HL-60 (cell line): Measurements from ENCODE around the gene EMC8.
A peak's percentile ranks its signal among the peaks of the same experiment; 100 is the strongest.

Experiments used
- DNase-seq, 2 experiments: peaks; one replicate each; pipeline ENCODE4 v3.0.0-alpha.2; 2010 to 2020; ENCODE audit warnings: low read depth in 1 of 2, low spot score in 1 of 2
- H3K27ac ChIP-seq: fragments of 250-450 bp; sonication (Bioruptor Pico); replicated peaks from 2 replicates; pipeline ENCODE4 v1.5.1; 2020; ENCODE audit warnings: mild to moderate bottlenecking, moderate library complexity
- H3K27me3 ChIP-seq: fragments of 250-450 bp; sonication (Bioruptor Pico); 2 replicates; pipeline ENCODE4 v1.5.1; 2021; ENCODE audit warnings: mild to moderate bottlenecking, moderate library complexity; ENCODE audit not compliant: insufficient read depth, poor library complexity, severe bottlenecking
- H3K4me3 ChIP-seq: replicated peaks from 2 replicates; pipeline ENCODE4 v1.5.1; 2011; ENCODE audit warnings: mild to moderate bottlenecking, control low read depth, low read length; ENCODE audit not compliant: insufficient read depth
- GABPA ChIP-seq: IDR thresholded peaks from 2 replicates; pipeline ENCODE4 v1.6.1; 2012; ENCODE audit warnings: low read depth
- POLR2AphosphoS5 ChIP-seq: IDR thresholded peaks from 2 replicates; pipeline ENCODE4 v1.6.1; 2012; ENCODE audit warnings: low read depth
- SPI1 ChIP-seq: IDR thresholded peaks from 2 replicates; pipeline ENCODE4 v1.6.1; 2012; ENCODE audit warnings: low read depth, mild to moderate bottlenecking, borderline replicate concordance
- TF ChIP-seq, protein P1 (sequence below): IDR thresholded peaks from 2 replicates; pipeline ENCODE4 v1.6.1; 2012; ENCODE audit warnings: low read depth; ENCODE audit not compliant: insufficient replicate concordance
- TF ChIP-seq, protein P2 (sequence below): IDR thresholded peaks from one replicate; pipeline ENCODE4 v1.5.1; 2011; ENCODE audit warnings: low read length, control low read depth, inconsistent platforms; ENCODE audit not compliant: insufficient read depth

EMC8 gene

DNA sequence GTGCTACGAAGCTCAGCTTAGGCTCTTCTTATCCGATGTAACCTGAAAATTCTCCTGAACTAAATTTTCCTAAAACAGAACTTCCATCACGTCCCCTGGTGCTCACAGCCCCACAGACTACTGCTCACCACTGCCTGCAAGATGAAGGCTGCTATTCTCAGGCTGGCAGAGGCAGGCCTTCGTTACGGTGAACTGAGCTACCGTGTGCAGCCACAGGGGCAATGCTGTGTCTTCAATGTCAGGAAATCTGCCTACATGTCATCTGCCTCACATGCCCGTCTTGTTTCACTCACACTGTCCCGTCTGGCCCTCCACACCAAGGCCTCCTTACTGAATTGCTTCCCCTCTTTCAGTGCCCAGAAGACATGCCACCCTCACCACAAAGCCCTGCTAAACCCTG lies 15.9 kb downstream of the EMC8 start:
- TF ChIP-seq SPI1 (no peak), POLR2AphosphoS5 (no peak), GABPA (no peak)
- TF ChIP-seq, protein P1, sequence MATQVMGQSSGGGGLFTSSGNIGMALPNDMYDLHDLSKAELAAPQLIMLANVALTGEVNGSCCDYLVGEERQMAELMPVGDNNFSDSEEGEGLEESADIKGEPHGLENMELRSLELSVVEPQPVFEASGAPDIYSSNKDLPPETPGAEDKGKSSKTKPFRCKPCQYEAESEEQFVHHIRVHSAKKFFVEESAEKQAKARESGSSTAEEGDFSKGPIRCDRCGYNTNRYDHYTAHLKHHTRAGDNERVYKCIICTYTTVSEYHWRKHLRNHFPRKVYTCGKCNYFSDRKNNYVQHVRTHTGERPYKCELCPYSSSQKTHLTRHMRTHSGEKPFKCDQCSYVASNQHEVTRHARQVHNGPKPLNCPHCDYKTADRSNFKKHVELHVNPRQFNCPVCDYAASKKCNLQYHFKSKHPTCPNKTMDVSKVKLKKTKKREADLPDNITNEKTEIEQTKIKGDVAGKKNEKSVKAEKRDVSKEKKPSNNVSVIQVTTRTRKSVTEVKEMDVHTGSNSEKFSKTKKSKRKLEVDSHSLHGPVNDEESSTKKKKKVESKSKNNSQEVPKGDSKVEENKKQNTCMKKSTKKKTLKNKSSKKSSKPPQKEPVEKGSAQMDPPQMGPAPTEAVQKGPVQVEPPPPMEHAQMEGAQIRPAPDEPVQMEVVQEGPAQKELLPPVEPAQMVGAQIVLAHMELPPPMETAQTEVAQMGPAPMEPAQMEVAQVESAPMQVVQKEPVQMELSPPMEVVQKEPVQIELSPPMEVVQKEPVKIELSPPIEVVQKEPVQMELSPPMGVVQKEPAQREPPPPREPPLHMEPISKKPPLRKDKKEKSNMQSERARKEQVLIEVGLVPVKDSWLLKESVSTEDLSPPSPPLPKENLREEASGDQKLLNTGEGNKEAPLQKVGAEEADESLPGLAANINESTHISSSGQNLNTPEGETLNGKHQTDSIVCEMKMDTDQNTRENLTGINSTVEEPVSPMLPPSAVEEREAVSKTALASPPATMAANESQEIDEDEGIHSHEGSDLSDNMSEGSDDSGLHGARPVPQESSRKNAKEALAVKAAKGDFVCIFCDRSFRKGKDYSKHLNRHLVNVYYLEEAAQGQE, result no peak
- no peak for DNase-seq
- H3K27ac ChIP-seq, result peak overlapping the region; percentile 70; the same call in 1 of the 2 replicates
- no peak overlapping the region for H3K4me3 ChIP-seq
- no peaks in the 10 kb centered on the region for H3K27me3 ChIP-seq

DNA sequence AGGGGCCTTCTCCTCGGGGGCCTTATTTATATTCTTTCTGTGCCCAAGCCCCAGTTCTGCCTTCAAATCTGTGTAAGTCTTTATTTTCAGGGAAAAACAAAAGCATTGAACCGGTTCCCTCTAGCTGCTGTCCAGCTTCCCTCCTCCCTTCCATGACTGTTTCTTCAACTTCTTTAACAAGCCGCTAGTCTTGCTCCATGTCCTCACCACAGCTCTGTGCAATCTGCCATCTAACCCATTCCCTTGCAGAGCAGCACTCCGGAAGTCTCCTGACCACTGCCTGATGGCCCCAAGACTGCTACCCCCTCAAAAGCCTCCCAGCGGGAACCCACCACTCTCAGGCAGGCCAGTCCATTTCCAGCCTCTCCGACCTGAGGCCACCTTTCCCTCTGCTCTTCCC lies 16.9 kb downstream of the EMC8 start:
- DNase-seq, result peak in 1 of 2 experiments; percentile 82
- TF ChIP-seq, protein P2, sequence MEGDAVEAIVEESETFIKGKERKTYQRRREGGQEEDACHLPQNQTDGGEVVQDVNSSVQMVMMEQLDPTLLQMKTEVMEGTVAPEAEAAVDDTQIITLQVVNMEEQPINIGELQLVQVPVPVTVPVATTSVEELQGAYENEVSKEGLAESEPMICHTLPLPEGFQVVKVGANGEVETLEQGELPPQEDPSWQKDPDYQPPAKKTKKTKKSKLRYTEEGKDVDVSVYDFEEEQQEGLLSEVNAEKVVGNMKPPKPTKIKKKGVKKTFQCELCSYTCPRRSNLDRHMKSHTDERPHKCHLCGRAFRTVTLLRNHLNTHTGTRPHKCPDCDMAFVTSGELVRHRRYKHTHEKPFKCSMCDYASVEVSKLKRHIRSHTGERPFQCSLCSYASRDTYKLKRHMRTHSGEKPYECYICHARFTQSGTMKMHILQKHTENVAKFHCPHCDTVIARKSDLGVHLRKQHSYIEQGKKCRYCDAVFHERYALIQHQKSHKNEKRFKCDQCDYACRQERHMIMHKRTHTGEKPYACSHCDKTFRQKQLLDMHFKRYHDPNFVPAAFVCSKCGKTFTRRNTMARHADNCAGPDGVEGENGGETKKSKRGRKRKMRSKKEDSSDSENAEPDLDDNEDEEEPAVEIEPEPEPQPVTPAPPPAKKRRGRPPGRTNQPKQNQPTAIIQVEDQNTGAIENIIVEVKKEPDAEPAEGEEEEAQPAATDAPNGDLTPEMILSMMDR, result no peak
- TF ChIP-seq, protein P1, result peak; percentile 85
- TF ChIP-seq POLR2AphosphoS5, result peak; percentile 45; the same call in 1 of the 2 replicates
- Histone ChIP-seq H3K27me3 (no peaks in the 10 kb centered on the region), H3K4me3 (no peak overlapping the region), H3K27ac (peak overlapping the region; percentile 70)

DNA sequence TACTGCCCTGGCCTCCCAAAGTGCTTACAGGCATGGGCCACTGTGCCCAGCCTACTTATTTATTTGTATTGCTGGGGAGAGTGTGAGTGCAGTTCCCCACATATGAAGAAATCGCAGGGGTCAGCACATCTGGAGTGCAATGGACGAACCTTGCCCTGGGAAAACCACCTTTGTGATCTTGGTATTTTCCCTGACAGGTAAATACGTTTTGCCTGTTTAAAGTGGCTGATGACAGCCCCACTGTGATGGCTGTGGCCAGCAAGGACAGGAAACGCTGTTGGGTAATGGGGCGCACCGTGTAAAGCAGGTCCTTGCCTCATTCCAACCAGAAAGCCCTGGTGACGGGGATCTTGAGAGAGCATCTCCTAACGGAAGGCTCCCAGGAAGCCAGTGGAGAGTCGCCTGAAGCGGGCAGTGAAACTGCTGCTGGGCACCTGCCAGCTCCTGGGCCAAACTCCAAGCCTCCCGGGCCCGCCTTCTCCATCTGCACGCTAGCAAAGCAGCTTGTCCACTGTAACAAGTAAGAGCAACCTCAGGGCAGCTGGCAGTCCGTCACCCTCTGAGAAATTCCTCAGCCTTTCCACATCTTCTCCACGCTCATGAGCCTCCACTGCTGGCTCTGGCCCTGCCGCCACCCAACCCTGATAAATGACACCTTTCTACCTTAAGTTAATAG lies 17.5 kb downstream of the EMC8 start:
- H3K4me3 ChIP-seq, result no peak overlapping the region
- TF ChIP-seq GABPA (no peak), SPI1 (no peak), POLR2AphosphoS5 (no peak; the same call in 1 of the 2 replicates)
- TF ChIP-seq, protein P1, result no peak
- TF ChIP-seq, protein P2, result no peak
- H3K27me3 ChIP-seq, result no peaks in the 10 kb centered on the region
- H3K27ac ChIP-seq, result peak overlapping the region; percentile 70
- peak in 1 of 2 experiments; percentile 55 for DNase-seq
